ENCODE results near the gene VANGL2. TPM values are rescaled to one million over a fixed set of nuclear protein-coding genes. Genes with fewer than 3 reads are reported as not detected.

Gene VANGL2
- total and polyA plus RNA-seq, 2 of the 8 experiments (the other 6 are each of a cell fraction or from before 2014, with no cell fraction given), result 62.5 to 118 TPM

DNA sequence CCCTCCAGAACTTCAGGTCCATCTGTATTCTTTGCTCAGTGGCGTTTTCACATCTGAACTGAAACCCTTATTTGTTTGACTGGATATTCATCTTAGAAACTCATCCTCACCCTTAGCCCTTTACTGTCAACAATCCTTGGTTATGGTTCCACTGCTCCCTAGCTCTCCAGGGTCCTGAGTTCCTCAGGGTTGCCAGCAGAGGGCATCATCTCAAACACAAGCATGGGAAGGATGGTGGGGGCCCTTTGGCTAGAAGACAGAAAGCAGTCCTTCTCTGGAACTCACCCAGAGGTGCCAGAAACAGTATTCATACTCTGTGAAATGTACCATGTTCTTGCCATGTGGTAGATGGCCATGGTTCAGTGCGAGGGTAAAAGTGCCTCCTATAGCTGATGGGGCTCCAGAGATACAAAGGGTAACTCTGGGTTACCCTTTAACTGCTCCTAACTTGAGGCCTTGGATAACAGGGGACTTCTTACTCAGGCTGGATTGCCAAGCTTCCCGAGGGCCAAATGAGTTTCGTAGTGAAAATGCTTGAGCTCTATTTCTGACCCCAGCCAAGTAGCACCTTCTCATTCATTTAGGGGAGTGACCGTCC lies 45.9 kb upstream of the VANGL2 start (continued):
- TF ChIP-seq, protein P1, sequence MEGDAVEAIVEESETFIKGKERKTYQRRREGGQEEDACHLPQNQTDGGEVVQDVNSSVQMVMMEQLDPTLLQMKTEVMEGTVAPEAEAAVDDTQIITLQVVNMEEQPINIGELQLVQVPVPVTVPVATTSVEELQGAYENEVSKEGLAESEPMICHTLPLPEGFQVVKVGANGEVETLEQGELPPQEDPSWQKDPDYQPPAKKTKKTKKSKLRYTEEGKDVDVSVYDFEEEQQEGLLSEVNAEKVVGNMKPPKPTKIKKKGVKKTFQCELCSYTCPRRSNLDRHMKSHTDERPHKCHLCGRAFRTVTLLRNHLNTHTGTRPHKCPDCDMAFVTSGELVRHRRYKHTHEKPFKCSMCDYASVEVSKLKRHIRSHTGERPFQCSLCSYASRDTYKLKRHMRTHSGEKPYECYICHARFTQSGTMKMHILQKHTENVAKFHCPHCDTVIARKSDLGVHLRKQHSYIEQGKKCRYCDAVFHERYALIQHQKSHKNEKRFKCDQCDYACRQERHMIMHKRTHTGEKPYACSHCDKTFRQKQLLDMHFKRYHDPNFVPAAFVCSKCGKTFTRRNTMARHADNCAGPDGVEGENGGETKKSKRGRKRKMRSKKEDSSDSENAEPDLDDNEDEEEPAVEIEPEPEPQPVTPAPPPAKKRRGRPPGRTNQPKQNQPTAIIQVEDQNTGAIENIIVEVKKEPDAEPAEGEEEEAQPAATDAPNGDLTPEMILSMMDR (IDR thresholded peaks at IDR 0.05; ENCODE audit: control extremely low read depth in 1 of 3, insufficient read depth in 1 of 3, low read depth in 1 of 3, low read length in 3 of 3), result peak; percentile 78 to 83 (median 81)
- 0 out of 2 replicates have a peak, but pooled peaks have one; percentile 21 for TF ChIP-seq YY1 (IDR thresholded peaks at IDR 0.05; ENCODE audit: low read depth, low read length)
